HepG2 (cell line): ENCODE measurements around the gene ASB7.

Source experiments
- GTF2F1 ChIP-seq: fragments of 150-350 bp; IDR thresholded peaks from 2 replicates; pipeline ENCODE4 v1.6.1; 2014; ENCODE audit warnings: low read length
- TAF1 ChIP-seq: sonication (generic); formaldehyde crosslinking; IDR thresholded peaks from 2 replicates; pipeline ENCODE4 v1.4.0; 2020; ENCODE audit warnings: missing genetic modification reagents
- ZBTB1 ChIP-seq: sonication (generic); formaldehyde crosslinking; IDR thresholded peaks from 2 replicates; pipeline ENCODE4 v1.4.0; 2020; ENCODE audit warnings: missing genetic modification reagents, borderline replicate concordance
- ZNF768 ChIP-seq: sonication (generic); formaldehyde crosslinking; IDR thresholded peaks from 2 replicates; pipeline ENCODE4 v1.4.0; 2020; ENCODE audit warnings: missing genetic modification reagents

DNA sequence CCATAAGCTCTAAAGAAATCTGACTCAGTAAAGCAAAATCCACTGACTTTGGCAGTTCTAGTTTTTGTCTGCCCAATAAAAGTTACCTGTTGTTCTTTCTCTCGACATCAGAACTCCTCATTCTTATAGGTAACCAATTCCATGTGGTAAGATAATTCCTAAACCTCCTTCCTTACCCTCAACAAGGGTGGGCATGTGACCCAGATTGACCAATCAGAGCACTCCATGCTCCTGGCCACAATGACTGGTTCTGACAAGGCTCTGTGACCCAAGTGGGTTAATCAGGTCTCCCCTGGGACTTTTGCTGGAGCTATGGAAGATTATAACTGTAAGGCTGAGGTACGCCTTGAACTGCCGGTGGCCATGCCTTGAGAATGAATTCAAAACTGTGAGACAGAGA lies 32.1 kb upstream of the ASB7 start:
- no peak for TF ChIP-seq ZNF768 (CRISPR knock-in tag)
- TF ChIP-seq GTF2F1 = no peak
- TF ChIP-seq TAF1 (CRISPR knock-in tag) = no peak
- no peak for TF ChIP-seq ZBTB1 (CRISPR knock-in tag)
